Activated CD8-positive, alpha-beta memory T cell treated with anti-CD3 and anti-CD28 coated beads, Interleukin-2, amount 50 U/mL, for 4 hours (primary cell): ENCODE data around the gene PITPNM3.

Experiments
- DNase-seq: peaks from one replicate; pipeline ENCODE4 v3.0.0-alpha.2; 2020

PITPNM3 gene

GRCh38 chr17:6458460-6458950 lies 97.8 kb downstream of the PITPNM3 start:
- no peak for DNase-seq

GRCh38 chr17:6457688-6458459 lies 98.5 kb downstream of the PITPNM3 start:
- DNase-seq, result no peak

DNA sequence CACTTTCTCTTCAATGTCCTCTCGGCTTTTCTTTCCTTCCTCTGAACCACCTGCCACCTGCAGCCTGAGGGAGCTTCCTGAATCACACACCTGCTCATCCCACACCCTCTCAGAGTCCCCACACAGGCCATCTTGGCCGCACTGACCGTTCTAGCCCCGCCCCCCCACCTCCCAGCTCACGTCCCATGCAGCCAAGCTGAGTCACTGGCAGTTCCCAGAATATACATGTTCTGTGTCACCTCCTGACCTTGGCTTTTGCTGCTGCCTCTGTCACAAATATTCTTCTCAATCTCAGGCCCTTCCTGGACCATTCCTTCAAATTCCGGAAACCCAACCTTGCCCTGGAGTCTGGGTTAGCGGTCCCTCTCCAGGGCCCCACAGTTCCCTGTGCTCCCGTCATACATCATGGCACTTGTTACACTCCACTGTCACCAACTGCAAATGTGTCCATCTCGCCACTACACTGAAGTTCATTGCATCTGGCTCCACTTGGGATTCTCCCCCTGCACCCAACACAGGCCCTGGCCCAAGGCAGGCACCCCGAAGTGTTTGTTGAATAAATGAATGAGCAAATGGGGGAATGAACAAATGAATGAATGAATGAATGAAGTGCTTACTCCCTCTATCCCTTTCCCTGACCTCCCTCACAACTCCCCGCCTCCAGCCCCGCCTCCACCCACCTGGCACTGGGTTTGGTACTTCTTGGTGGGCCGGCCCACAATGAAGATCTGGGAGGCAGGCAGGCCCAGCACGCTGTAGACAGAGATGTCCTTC lies 99.3 kb downstream of the PITPNM3 start:
- DNase-seq, result no peak

- DNase-seq, result no peak
Observed at GRCh38 chr17:6456321-6456720, 100.0 kb downstream of the PITPNM3 start.

GRCh38 chr17:6455321-6455705 lies 101.0 kb downstream of the PITPNM3 start:
- DNase-seq, result peak; percentile 33

DNA sequence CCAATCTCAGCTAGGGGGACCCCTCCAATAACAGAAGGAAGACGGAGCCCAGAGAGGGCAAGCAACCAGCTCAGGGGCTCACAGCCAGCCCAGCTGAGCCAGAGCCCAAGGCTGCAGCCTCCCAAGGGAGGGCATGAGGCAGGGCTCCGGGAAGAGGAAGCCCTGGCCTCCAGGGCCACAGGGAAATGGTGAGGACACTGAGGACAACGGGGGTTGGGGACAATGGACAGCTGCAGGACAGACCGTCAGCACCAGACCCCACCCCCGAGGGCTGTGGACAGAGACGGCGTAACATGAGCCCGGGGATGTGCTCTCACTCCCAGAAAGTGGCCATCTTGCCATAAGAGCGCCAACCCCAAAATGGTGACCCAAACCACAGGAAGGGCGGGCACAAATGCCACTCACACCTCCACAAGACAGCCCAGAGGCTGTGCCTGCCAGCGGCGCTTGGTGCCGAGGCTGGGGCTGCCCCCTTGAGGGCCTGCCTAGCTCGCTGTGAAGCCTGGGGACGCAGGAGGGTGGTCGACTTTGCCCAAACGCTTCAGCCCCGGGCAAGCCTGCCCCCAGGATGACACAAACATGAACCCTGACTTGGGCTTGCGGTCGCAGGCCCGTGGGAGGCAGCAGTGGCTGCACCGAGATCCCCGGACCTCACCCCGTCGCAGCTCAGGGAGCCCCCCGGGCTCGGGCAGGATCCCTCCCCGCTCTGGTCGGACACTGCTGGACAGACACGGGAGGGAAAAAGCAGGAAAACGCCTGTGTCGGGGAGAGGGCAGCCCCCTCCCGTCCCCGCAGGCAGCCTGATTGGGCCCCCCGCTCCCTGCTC lies 101.6 kb downstream of the PITPNM3 start:
- no peak for DNase-seq

DNA sequence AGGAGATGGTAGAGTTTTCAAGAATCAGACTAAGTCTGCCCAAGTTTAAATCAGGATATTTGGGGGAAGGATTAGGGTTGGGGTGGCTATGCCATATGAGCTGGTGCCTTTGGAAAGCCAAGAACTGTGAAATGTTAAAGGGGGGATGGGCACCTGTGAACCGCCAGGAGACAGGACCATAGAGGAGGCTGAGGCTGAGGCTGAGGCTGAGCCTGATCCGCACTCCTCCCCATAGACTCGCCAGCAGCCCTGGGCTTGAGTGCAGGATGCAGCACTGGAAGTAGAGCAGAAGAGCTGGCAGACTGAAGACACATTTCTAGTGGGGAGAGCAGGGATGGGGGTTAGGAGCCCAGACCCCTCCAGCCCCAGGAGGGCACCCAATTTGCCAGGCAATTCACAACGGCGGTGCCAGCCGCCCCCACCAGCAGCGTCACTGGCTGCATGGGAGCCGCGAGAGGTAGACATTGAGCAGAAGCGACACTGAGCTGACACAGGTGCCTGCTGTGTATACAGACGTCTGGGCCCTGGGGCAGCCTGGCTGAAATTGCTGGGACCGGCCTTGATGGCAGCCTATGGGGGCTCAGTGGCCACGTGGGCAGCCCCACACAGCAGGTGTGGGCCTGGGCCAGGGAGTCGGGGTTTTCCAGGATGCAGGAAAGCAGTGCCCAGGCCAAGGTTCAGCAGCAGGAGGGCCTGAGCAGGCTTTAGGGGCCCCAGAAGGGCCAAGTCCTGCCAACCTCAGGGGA lies 102.9 kb downstream of the PITPNM3 start:
- DNase-seq, result no peak

- no peak for DNase-seq
Observed at GRCh38 chr17:6452471-6453266, 103.7 kb downstream of the PITPNM3 start.

- no peak for DNase-seq
Observed at GRCh38 chr17:6450926-6451832, 105.2 kb downstream of the PITPNM3 start.

- no peak for DNase-seq
Observed at GRCh38 chr17:6449307-6449706, 107.0 kb downstream of the PITPNM3 start.

DNA sequence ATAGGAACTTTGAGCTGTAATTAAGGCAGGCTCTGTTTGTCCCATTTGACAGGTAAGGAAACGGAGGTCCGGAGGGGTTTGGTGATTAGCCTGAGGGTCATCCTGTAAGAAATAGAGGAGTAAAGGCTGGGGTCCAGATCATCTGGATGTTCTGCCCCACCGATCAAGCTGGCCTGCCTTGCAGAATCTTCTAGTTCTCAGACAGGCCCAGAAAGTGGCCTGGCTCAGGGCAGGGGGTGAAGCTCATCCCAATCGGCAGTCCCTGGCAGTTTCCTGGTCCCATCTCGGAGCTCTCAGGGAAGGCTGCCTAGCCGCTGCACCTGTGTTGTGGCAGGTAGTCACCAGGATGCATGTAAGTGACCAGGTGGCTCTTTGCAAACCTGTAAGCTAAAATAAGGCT lies 107.9 kb downstream of the PITPNM3 start:
- DNase-seq, result no peak

- DNase-seq, result no peak
Observed at GRCh38 chr17:6446516-6447100, 109.7 kb downstream of the PITPNM3 start.

DNA sequence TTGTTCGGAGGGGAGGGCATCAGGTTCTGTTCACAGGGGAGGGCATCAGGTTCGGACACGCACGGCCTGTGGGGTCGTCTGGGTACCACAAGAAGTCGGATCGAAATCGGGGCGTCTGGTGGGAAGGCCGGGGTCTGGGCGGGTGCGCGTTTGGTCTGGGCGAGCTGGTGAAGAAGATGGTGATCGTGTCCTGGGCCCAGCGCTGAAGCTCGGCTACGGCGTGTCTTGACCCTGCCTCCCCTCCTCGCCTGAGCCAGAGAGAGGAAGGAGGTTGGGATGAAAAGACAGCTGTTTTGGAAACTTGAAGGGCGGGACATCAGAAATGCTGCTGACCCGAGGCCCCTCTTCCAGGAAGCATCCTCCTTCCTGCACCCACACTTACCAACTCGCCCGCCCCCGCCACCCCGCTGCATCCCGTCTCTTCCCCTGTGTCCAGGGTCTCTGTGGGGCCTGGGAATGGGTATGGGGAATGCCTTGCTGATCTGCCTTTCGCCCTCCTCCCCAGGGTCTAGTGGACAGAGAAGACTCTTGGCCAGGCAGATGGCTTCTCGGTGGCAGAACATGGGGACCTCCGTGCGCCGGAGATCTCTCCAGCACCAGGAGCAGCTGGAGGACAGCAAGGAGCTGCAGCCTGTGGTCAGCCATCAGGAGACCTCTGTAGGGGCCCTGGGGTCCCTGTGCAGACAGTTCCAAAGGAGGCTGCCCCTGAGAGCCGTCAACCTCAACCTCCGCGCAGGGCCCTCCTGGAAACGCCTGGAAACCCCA lies 111.6 kb downstream of the PITPNM3 start:
- no peak for DNase-seq

GRCh38 chr17:6443692-6444570 lies 112.4 kb downstream of the PITPNM3 start, which contains the start of gene PIMREG:
Gene PIMREG (plus strand): TSS chr17:6444455. CDS start chr17:6445111, 656 bp downstream.
- DNase-seq, result peak; percentile 94

GRCh38 chr17:6442775-6443174 lies 113.6 kb downstream of the PITPNM3 start:
- no peak for DNase-seq

DNA sequence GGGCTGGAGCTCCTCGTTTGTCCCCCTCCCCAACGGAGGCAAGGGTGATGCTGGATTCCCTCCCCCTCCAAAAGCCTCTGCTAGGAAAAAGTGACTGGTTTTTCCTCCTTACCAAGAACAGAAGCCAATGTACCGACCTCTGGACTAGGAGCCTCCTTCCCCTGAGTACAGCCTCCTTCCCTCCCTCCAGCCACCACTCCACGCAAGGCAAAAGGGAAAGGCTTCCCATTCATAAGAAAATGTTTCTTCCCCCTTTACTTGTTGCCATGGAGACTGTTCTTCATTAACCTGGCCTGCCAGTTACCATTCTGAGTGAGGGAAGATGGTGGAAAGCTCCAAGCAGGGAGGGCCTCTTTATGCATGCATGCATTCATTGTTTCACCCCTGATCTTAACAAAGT lies 116.4 kb downstream of the PITPNM3 start:
- DNase-seq, result no peak

DNA sequence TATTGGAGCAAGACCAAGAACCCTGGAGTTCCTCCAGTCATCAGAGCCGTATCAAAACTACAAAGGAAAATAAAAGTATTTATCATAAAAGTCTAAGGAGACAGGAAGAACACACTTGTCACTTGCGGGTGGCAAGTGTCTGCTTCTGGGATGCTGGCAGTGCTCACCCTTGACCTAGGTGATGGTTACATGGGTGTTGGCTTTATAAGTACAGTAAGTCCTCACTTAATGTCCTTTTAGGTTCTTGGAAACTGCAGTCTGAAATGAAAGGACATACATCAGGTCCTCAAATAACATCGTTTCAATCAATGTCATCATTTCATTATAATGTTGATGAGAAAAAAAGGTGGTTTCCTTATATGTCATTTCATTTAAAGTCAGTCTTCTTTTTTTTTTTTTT lies 118.4 kb downstream of the PITPNM3 start:
- DNase-seq, result no peak

- DNase-seq, result no peak
Observed at GRCh38 chr17:6437466-6437865, 118.9 kb downstream of the PITPNM3 start.
